Astrocyte (in vitro differentiated cells and primary cell): Measurements from ENCODE around the gene SVBP. TPM values are rescaled to one million over a fixed set of nuclear protein-coding genes. Genes with fewer than 3 reads are reported as not detected.

Experiments
- DNase-seq: peaks from one replicate; pipeline ENCODE4 v3.0.0-alpha.2; 2010; ENCODE audit warnings: low read depth
- FAIRE-seq: peaks from 2 replicates; lab custom pipeline; 2011; peaks lifted over from hg19 to GRCh38; lab: Jason Lieb, UNC
- H2AFZ ChIP-seq: 2 replicates; pipeline ENCODE4 v1.6.0; 2012; ENCODE audit warnings: low read depth, low read length, inconsistent platforms
- H3K27ac ChIP-seq: 2 replicates; pipeline ENCODE4 v1.5.1; 2011; ENCODE audit warnings: low read depth, low read length, inconsistent platforms
- H3K27me3 ChIP-seq: 2 replicates; pipeline ENCODE4 v1.6.0; 2011; ENCODE audit warnings: low read length, inconsistent platforms; ENCODE audit not compliant: insufficient read depth
- H3K36me3 ChIP-seq: 2 replicates; pipeline ENCODE4 v1.5.1; 2011; ENCODE audit warnings: low read length, inconsistent platforms; ENCODE audit not compliant: insufficient read depth
- H3K4me1 ChIP-seq: 2 replicates; pipeline ENCODE4 v1.5.1; 2011; ENCODE audit warnings: low read length, inconsistent platforms; ENCODE audit not compliant: insufficient read depth
- H3K4me2 ChIP-seq: 2 replicates; pipeline ENCODE4 v1.6.0; 2012; ENCODE audit warnings: low read length, inconsistent platforms
- H3K4me3 ChIP-seq: 2 replicates; pipeline ENCODE4 v1.5.1; 2011; ENCODE audit warnings: low read depth, mild to moderate bottlenecking, low read length, inconsistent platforms; ENCODE audit not compliant: insufficient read depth
- H3K79me2 ChIP-seq: 2 replicates; pipeline ENCODE4 v1.6.0; 2012; ENCODE audit warnings: mild to moderate bottlenecking, low read length, inconsistent platforms; ENCODE audit not compliant: insufficient read depth
- H3K9ac ChIP-seq: 2 replicates; pipeline ENCODE4 v1.6.0; 2012; ENCODE audit warnings: mild to moderate bottlenecking, low read length, inconsistent platforms
- H3K9me3 ChIP-seq: 2 replicates; pipeline ENCODE4 v1.5.1; 2012; ENCODE audit warnings: low read depth, mild to moderate bottlenecking, low read length, inconsistent platforms; ENCODE audit not compliant: insufficient read depth
- H4K20me1 ChIP-seq: 2 replicates; pipeline ENCODE4 v1.6.0; 2012; ENCODE audit warnings: low read length, inconsistent platforms; ENCODE audit not compliant: insufficient read depth
- H3K27ac Mint-ChIP-seq: one replicate; pipeline ENCODE4 v1.8.0; 2021; ENCODE audit warnings: mild to moderate bottlenecking, mixed read lengths; ENCODE audit not compliant: unreplicated experiment
- H3K27me3 Mint-ChIP-seq: one replicate; pipeline ENCODE4 v1.8.0; 2021; ENCODE audit warnings: low read depth, mixed read lengths; ENCODE audit not compliant: unreplicated experiment
- H3K36me3 Mint-ChIP-seq: one replicate; pipeline ENCODE4 v1.8.0; 2021; ENCODE audit warnings: low read depth, mixed read lengths; ENCODE audit not compliant: unreplicated experiment
- H3K4me1 Mint-ChIP-seq: one replicate; pipeline ENCODE4 v1.8.0; 2021; ENCODE audit warnings: low read depth, mixed read lengths; ENCODE audit not compliant: unreplicated experiment
- H3K4me3 Mint-ChIP-seq: one replicate; pipeline ENCODE4 v1.8.0; 2021; ENCODE audit warnings: mild to moderate bottlenecking, moderate library complexity, mixed read lengths; ENCODE audit not compliant: unreplicated experiment
- H3K9me3 Mint-ChIP-seq: one replicate; pipeline ENCODE4 v1.8.0; 2021; ENCODE audit warnings: mild to moderate bottlenecking, mixed read lengths; ENCODE audit not compliant: unreplicated experiment
- EZH2 ChIP-seq: IDR thresholded peaks from 2 replicates; pipeline ENCODE4 v1.6.1; 2012; ENCODE audit warnings: mild to moderate bottlenecking, low read length, inconsistent platforms; ENCODE audit not compliant: insufficient read depth
- total RNA-seq: library from RNA; stranded (reverse); gene quantifications from 2 replicates; pipeline ENCODE4 v1.2.1, GENCODE V29; 2021
- TF ChIP-seq, protein P1 (sequence below): IDR thresholded peaks from 2 replicates; pipeline ENCODE4 v1.5.1; 2011; ENCODE audit warnings: low read depth, mild to moderate bottlenecking, inconsistent platforms, low read length, moderate library complexity; ENCODE audit not compliant: insufficient read depth

SVBP gene
- total RNA-seq, 1 donor from 2014 or later: 28.1 TPM

DNA sequence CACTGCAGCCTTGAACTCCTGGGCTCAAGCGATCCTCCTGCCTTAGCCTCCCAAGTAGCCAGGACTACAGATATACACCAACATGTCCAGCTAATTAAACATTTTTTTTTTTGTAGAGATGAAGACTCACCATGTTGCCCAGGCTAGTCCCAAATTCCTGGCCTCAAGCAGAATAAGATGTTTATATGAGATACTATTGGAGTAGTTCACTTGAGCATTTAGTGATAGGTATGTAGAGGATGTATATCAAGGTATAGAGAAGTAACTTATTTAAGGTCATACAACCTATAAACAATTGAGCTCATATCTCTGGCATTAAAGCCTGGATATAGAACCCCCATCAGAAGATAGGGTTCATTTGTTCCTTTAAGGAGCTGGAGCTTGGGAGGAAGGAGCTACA, 37.0 kb downstream of the SVBP start:
- Histone ChIP-seq H3K4me3 (no peak overlapping the region), H3K27me3 (no peaks in the 10 kb centered on the region), H3K4me1 (peaks cover 4% of the 10 kb centered on the region), H3K9ac (no peak overlapping the region), H3K36me3 (peaks cover 10% of the 10 kb centered on the region), H3K4me2 (no peak overlapping the region), H3K79me2 (no peaks in the 10 kb centered on the region), H2AFZ (no peak overlapping the region), H3K27ac (no peak overlapping the region), H3K9me3 (no peaks in the 10 kb centered on the region), H4K20me1 (peaks cover 23% of the 10 kb centered on the region)
- peaks cover 43% of the 10 kb centered on the region for H3K36me3 Mint-ChIP-seq
- no peak overlapping the region for H3K4me3 Mint-ChIP-seq
- H3K9me3 Mint-ChIP-seq: no peaks in the 10 kb centered on the region
- H3K27ac Mint-ChIP-seq: no peak overlapping the region
- FAIRE-seq: no peak
- H3K4me1 Mint-ChIP-seq: no peaks in the 10 kb centered on the region
- no peaks in the 10 kb centered on the region for H3K27me3 Mint-ChIP-seq
- no peak for TF ChIP-seq EZH2
- TF ChIP-seq, protein P1, sequence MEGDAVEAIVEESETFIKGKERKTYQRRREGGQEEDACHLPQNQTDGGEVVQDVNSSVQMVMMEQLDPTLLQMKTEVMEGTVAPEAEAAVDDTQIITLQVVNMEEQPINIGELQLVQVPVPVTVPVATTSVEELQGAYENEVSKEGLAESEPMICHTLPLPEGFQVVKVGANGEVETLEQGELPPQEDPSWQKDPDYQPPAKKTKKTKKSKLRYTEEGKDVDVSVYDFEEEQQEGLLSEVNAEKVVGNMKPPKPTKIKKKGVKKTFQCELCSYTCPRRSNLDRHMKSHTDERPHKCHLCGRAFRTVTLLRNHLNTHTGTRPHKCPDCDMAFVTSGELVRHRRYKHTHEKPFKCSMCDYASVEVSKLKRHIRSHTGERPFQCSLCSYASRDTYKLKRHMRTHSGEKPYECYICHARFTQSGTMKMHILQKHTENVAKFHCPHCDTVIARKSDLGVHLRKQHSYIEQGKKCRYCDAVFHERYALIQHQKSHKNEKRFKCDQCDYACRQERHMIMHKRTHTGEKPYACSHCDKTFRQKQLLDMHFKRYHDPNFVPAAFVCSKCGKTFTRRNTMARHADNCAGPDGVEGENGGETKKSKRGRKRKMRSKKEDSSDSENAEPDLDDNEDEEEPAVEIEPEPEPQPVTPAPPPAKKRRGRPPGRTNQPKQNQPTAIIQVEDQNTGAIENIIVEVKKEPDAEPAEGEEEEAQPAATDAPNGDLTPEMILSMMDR: no peak
- DNase-seq: no peak

DNA sequence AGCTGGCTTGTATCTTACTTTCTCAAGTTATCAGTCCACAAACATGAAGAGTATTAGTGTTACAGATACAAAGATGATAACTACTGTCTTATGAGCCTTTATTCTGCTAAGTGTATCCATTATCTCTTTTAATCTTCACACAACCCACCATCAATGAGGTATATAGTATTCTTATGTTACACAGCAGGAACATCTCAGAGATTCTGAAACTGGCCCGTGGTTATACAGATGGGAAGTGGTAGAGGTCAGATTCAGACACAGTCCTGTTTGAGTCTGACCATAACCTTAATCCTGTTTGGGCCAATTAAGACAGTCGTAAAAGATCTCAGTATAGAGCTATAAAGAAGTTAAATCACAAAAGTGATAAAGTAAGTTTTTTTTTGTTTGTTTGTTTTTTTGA, 37.5 kb downstream of the SVBP start:
- Histone ChIP-seq H3K36me3 (peaks cover 14% of the 10 kb centered on the region), H3K9me3 (no peaks in the 10 kb centered on the region), H3K27me3 (no peaks in the 10 kb centered on the region), H2AFZ (no peak overlapping the region), H3K27ac (no peak overlapping the region), H3K4me3 (no peak overlapping the region), H3K4me2 (no peak overlapping the region), H3K9ac (no peak overlapping the region), H4K20me1 (peaks cover 28% of the 10 kb centered on the region), H3K4me1 (no peaks in the 10 kb centered on the region), H3K79me2 (no peaks in the 10 kb centered on the region)
- H3K4me1 Mint-ChIP-seq: no peaks in the 10 kb centered on the region
- H3K27me3 Mint-ChIP-seq: no peaks in the 10 kb centered on the region
- peaks cover 47% of the 10 kb centered on the region for H3K36me3 Mint-ChIP-seq
- DNase-seq (no peak), FAIRE-seq (no peak)
- TF ChIP-seq, protein P1: no peak
- TF ChIP-seq EZH2: no peak
- H3K27ac Mint-ChIP-seq: no peak overlapping the region
- no peak overlapping the region for H3K4me3 Mint-ChIP-seq
- no peaks in the 10 kb centered on the region for H3K9me3 Mint-ChIP-seq

DNA sequence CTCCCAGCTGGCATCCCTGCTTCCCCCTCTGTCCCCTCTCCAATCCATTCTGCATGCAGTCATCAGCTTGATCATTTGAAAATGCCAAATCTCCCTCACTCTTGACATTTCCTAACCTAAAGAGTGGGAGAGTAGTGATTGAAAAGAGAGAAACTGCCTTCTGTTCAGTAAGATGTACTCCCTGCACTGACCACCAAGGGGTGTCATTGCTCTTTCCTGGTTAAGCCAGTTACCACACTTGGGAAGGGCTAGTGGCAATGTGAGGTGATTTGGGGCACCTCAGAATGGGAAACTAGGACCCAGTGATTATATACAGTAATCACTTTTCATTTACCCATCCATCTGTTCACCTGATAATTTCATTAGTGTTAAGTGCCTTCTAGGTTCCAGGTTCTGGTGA, 39.3 kb downstream of the SVBP start:
- no peak overlapping the region for H3K4me3 ChIP-seq
- Mint-ChIP-seq H3K36me3 (peaks cover 45% of the 10 kb centered on the region), H3K27me3 (no peaks in the 10 kb centered on the region), H3K4me3 (no peak overlapping the region), H3K27ac (peak overlapping the region; percentile 27), H3K9me3 (no peaks in the 10 kb centered on the region), H3K4me1 (peaks cover 5% of the 10 kb centered on the region)
- FAIRE-seq: no peak
- no peak overlapping the region for H3K27ac ChIP-seq
- H3K36me3 ChIP-seq: peaks cover 22% of the 10 kb centered on the region
- H4K20me1 ChIP-seq: peaks cover 43% of the 10 kb centered on the region
- DNase-seq: no peak
- TF ChIP-seq, protein P1: peak; percentile 72
- TF ChIP-seq EZH2: no peak
- H3K4me2 ChIP-seq: no peak overlapping the region
- peaks cover 9% of the 10 kb centered on the region for H3K79me2 ChIP-seq
- H3K27me3 ChIP-seq: no peaks in the 10 kb centered on the region
- no peak overlapping the region for H3K9ac ChIP-seq
- H2AFZ ChIP-seq: no peak overlapping the region
- H3K4me1 ChIP-seq: no peaks in the 10 kb centered on the region
- no peaks in the 10 kb centered on the region for H3K9me3 ChIP-seq
